ENCODE data around the gene AGMO. TPM values are rescaled to one million over a fixed set of nuclear protein-coding genes. Genes with fewer than 3 reads are reported as not detected.
A peak's percentile ranks its signal among the peaks of the same experiment; 100 is the strongest.

The AGMO gene
- total and polyA plus RNA-seq, 2 experiments from 2014 or later, result 0.42 to 0.55 TPM

- no peak overlapping the region for H3K27ac ChIP-seq (ENCODE audit: low read depth)
- H3K4me2 ChIP-seq, result no peak overlapping the region
- H3K4me3 Mint-ChIP-seq, result no peak overlapping the region
- H3K36me3 ChIP-seq (ENCODE audit: insufficient read depth), result no peaks in the 10 kb centered on the region
- no peaks in the 10 kb centered on the region for H3K27me3 ChIP-seq (ENCODE audit: insufficient read depth)
- no peaks in the 10 kb centered on the region; the same call in 2 of the 3 replicates for H3K4me1 Mint-ChIP-seq
- no peak for TF ChIP-seq ZNF114 (CRISPR knock-in tag; IDR thresholded peaks at IDR 0.05)
- peak in 1 of 2 experiments; percentile 46; a peak in 2 of 4 replicates for TF ChIP-seq CTCF (conservative IDR thresholded peaks at IDR 0.05; ENCODE audit: low read depth in 2 of 2)
- H3K27me3 Mint-ChIP-seq (ENCODE audit: insufficient read depth, low read depth, poor library complexity), result peaks cover 4% of the 10 kb centered on the region
- no peaks in the 10 kb centered on the region for H4K20me1 ChIP-seq (replicated peaks; ENCODE audit: insufficient read depth)
- H3K9me2 ChIP-seq (ENCODE audit: insufficient read depth), result 0 out of 2 replicates have a peak, but pooled peaks cover 3% of the 10 kb centered on the region
- H3K4me1 ChIP-seq (ENCODE audit: insufficient read depth), result no peaks in the 10 kb centered on the region
- ATAC-seq (peak; percentile 72), DNase-seq (ENCODE audit: low spot score) (peak; percentile 4)
- H3F3A ChIP-seq (replicated peaks; ENCODE audit: low read depth), result no peaks in the 10 kb centered on the region
- no peak overlapping the region for H3K27ac Mint-ChIP-seq
- H3K9me3 Mint-ChIP-seq, result peaks cover 21% of the 10 kb centered on the region
- no peak overlapping the region for H3K4me3 ChIP-seq
- H2AFZ ChIP-seq, result no peak overlapping the region
- H3K79me2 ChIP-seq (replicated peaks; ENCODE audit: insufficient read depth), result no peaks in the 10 kb centered on the region
- H3K36me3 Mint-ChIP-seq (ENCODE audit: low read depth), result peaks cover 11% of the 10 kb centered on the region
Measured at GRCh38 chr7:15280078-15280733, 281.6 kb downstream of the AGMO start.

- TF ChIP-seq ZNF331 (CRISPR knock-in tag; IDR thresholded peaks at IDR 0.05; ENCODE audit: low read depth), result no peak
- TF ChIP-seq REST (IDR thresholded peaks at IDR 0.05; ENCODE audit: unreplicated experiment), result no peak
- no peak for TF ChIP-seq JUNB (IDR thresholded peaks at IDR 0.05; ENCODE audit: unreplicated experiment)
- no peak for TF ChIP-seq CTCF (conservative IDR thresholded peaks at IDR 0.05; ENCODE audit: low read depth in 2 of 2)
- no peak for TF ChIP-seq CREB1 (CRISPR knock-in tag; IDR thresholded peaks at IDR 0.05; ENCODE audit: low read depth)
- TF ChIP-seq EZH2 (IDR thresholded peaks at IDR 0.05; ENCODE audit: low read depth, unreplicated experiment), result no peak
- no peak for TF ChIP-seq NANOG (IDR thresholded peaks at IDR 0.05; ENCODE audit: borderline replicate concordance)
- no peaks in the 10 kb centered on the region for H3K79me2 ChIP-seq (replicated peaks; ENCODE audit: insufficient read depth)
- H3K4me1 ChIP-seq (ENCODE audit: insufficient read depth), result no peaks in the 10 kb centered on the region
- H3F3A ChIP-seq (replicated peaks; ENCODE audit: low read depth), result no peaks in the 10 kb centered on the region
- 0 out of 2 replicates have a peak, but pooled peaks cover 3% of the 10 kb centered on the region for H3K9me2 ChIP-seq (ENCODE audit: insufficient read depth)
- H3K4me3 ChIP-seq, result no peak overlapping the region
- no peaks in the 10 kb centered on the region; the same call in 2 of the 3 replicates for H3K4me1 Mint-ChIP-seq
- H2AFZ ChIP-seq, result 0 out of 2 replicates have a peak overlapping the region, but pooled peaks have one; percentile 9
- DNase-seq (ENCODE audit: low spot score) (no peak), ATAC-seq (no peak)
- no peaks in the 10 kb centered on the region for H3K27me3 ChIP-seq (ENCODE audit: insufficient read depth)
- H3K4me2 ChIP-seq, result no peak overlapping the region
- no peak overlapping the region for H3K27ac Mint-ChIP-seq
- H3K27me3 Mint-ChIP-seq (ENCODE audit: insufficient read depth, low read depth, poor library complexity), result peaks cover 4% of the 10 kb centered on the region
- no peaks in the 10 kb centered on the region for H4K20me1 ChIP-seq (replicated peaks; ENCODE audit: insufficient read depth)
- H3K27ac ChIP-seq (ENCODE audit: low read depth), result no peak overlapping the region
- peaks cover 11% of the 10 kb centered on the region for H3K36me3 Mint-ChIP-seq (ENCODE audit: low read depth)
- H3K36me3 ChIP-seq (ENCODE audit: insufficient read depth), result no peaks in the 10 kb centered on the region
- peaks cover 21% of the 10 kb centered on the region for H3K9me3 Mint-ChIP-seq
- H3K4me3 Mint-ChIP-seq, result no peak overlapping the region
Measured at GRCh38 chr7:15279640-15280039, 282.2 kb downstream of the AGMO start.
